ENCODE results near the gene RPS6KC1.
"Not testable (repeated sequence)": the region's sequence is repeated elsewhere in the genome, so short reads cannot be mapped to it uniquely, and the experiment has no call there.

The RPS6KC1 gene

DNA sequence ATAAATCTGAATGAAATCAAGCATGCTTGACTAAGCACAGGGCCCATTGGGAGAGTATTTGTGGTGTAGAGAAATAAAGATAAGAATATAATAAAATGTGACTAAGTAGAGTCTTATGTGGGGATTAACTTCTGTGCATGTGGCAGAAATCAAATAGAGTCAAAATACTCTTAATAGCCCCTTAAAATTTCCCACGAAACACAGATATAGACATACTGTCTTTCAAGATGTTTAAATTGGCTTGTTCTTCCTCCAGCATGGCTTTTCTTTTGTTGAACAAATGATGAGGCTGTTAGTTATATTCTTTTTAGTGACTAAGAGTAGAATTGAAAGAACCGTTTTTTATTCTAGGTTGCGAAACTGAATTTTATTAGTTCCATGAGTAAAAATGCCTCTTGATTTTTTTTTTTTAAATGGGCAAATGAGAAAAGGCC is 112.3 kb downstream of the RPS6KC1 start:
- no peak for DNase-seq

DNA sequence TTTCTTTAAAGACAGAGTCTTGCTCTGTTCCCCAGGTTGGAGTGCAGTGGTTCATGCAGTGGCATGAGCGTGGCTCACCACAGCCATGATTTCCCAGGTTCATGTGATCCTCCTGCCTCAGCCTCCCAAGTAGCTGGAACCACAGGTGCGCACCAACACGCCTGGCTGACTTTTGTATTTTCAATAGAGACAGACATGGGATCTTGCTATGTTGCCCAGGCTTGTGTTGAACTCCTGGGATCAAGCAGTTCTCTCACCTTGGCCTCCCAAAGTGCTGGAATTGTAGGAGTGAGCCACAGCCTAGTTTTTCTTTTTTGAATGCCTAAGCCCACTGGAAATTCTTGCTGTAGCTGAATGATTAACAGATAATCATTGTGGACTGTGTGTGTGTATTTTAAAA is 113.5 kb downstream of the RPS6KC1 start:
- no peak for DNase-seq

DNA sequence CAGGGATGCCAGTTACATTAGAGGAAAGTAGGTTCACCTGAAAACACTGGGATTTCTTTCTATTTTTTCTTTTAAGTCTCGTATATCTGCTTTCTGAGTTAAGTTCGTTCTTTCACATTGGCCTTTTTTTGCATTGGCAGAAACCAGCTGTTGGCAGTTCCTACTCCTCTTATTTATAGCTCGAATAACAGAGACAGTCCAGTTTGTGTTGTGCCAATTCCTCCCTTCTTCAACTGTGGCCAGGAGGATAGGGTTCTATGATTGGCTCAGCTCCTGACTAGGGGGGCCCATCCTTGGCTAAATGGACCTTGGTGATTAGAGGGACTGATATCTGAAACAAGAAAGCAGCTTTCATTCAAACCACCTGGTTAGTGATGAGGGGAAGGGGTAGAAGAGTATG is 115.8 kb downstream of the RPS6KC1 start:
- no peak for DNase-seq

DNA sequence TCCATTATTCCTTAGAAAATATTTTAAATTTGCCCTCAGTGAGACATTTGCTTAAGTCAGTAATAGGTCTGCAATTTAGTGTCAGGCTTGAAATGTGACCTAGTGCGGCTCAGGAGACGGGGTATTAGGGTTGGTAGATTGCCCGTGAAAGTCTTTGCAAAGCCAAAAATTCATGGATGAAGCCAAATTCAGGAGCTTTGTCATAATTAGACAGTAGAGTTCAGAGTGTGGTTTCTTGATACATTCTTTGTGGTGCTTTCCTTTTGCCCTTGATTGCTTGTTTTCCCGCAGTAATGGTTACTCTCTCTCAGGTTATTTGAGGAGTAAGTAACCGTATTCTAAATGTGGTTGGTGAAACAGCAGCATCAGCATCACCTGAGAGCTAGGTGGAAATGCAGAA is 120.7 kb downstream of the RPS6KC1 start:
- no peak for DNase-seq

DNA sequence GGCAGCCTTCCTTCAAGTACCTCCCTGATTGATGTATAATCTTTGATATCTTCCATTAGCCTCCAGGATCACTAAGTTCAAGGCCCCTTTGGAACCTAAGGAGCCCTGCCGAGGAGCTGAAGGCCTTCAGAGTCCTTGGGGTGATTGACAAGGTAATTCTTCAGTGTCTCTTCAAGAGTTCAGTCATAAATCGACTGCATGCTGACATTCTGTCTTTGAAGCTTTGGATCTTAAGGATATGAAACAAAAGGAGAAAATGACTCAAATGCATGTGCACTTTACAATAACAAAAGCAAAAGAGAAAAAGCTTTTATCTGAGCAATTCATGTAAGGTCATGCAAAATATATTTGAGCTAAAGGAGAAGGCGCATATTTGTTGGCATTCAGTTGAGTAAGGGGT is 125.3 kb downstream of the RPS6KC1 start:
- DNase-seq: no peak

DNA sequence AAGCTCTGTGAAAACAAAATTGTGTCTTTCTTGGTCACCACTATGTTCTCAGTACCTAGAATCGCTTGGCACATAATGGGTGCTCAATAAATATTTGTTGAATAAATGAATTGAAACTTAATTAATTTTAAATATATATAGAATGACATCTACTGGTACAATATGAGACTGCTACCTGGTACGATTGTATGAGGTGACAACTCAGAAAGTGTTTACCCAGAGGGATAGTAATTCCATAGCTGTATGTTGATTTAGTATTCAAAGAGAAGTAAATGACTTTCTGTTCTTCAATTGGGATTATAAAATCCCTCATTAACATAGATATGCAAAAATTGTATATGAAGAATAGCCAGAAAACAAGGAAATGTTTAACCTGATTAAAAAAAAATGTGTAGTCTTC is 128.7 kb downstream of the RPS6KC1 start:
- no peak for DNase-seq

DNA sequence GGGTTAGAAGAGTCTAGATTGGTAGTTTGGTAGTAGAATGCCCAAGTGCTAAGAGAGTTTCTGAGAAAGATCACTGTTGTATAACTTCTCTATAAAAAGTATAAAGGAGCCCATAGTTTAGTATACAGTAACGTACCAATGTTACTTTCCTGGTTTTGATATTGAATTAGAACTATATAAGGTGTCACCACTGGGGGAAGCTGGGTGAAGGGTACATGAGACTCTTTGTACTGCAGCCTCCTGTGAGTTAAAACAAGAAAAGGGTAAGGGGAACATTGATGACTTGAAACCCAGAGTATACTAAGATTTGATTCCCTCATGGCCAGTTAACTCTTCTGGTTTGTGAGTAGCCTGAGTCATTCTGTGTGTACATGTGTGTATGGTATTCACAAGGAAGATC is 129.8 kb downstream of the RPS6KC1 start:
- DNase-seq: no peak

DNA sequence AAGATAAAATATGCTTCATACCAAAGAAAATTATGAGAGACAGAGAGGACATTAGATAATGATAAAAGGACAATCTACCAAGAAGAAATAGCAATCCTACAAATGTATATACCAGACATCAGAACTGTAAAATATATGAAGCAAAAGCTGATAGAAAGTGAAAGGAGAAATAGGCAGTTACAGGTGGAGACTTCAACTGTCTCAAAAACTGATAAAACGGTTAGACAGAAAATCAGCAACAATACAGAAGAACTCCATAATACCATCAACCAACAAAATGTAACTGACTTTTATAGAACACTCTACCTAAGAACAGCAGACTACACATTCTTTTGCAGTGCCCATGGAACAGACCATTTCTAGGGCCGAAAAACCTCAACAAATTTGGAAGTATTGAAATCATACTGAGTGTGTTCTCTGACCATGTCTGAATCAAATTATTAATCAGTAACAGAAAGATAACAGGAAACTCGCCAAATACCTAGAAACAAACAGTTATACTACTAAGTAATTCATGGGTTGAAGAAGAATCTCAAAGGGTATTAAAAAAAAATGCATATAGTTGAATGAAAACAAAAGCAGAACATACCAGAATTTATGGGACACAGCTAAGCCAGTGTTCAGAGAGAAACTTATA is 132.1 kb downstream of the RPS6KC1 start:
- DNase-seq: no peak

DNA sequence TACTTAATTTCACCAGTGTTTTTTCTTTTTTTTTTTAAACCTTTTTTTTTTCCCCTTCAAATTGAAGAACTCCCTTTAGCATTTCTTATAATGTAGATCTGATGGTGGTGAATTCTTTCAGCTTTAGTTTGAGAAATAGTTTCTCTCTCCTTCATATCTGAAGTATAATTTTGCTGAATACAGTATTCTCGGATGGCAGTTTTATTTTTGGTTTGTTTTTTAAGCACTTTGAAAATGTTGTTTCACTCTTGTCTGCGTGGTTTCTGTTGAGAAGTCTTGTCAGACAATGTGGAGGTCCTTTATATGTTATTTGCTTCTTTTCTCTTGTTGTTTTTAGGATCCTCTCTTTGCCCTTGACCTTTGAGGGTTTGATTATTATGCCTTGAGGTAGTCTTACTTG is 135.1 kb downstream of the RPS6KC1 start:
- DNase-seq: no peak

DNA sequence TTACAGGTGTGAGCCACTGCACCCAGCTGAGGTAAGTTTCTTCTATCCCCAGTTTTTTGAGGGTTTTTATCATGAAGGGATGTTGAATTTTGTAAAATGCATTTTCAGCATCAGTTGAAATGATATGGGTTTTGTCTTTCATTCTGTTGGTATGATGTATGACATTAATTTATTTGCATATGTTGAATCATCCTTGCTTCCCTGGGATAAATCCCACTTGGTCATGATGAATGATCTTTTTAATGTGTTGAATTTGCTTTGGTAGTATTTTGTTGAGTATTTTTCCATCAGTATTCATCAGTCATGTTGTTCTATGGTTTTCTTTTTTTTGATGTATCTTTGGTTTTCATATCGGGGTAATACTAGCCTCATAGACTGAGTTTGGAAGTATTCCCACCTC is 141.0 kb downstream of the RPS6KC1 start:
- no peak for DNase-seq

DNA sequence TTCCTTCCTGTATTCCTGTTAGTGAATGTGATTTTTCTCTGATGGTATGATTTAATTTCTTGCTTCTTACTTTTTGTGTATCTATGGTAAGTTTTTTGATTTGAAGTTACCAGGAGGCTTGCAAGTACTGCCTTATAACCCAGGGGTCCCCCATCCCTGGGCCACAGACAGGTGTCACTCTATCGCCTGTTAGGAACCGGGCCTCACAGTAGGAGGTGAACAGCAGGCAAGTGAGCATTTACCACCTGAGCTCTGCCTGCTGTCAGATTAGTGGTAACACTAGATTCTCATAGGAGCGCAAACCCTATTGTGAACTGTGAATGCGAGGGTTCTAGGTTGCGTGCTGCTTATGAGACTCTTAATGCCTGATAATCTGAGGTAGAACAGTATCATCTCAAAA is 143.3 kb downstream of the RPS6KC1 start:
- no peak for DNase-seq

DNA sequence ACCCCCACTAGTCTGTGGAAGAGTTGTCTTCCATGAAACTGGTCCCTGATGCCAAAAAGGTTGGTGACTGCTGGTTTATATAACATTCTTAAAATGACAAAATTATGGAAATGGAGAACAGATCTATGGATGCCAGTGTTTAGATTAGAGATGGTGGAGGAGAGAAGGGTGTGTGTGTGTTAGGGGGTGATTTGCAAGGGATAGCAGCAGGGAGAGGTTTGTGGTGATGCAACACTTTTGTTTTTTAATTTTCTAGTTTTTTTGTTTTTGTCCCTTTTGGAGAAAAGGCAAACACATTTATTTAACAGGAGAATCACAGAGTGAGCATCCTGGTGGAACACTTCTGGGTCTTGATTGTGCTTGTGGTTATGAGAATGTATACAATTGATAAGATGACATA is 143.8 kb downstream of the RPS6KC1 start:
- DNase-seq: no peak

DNA sequence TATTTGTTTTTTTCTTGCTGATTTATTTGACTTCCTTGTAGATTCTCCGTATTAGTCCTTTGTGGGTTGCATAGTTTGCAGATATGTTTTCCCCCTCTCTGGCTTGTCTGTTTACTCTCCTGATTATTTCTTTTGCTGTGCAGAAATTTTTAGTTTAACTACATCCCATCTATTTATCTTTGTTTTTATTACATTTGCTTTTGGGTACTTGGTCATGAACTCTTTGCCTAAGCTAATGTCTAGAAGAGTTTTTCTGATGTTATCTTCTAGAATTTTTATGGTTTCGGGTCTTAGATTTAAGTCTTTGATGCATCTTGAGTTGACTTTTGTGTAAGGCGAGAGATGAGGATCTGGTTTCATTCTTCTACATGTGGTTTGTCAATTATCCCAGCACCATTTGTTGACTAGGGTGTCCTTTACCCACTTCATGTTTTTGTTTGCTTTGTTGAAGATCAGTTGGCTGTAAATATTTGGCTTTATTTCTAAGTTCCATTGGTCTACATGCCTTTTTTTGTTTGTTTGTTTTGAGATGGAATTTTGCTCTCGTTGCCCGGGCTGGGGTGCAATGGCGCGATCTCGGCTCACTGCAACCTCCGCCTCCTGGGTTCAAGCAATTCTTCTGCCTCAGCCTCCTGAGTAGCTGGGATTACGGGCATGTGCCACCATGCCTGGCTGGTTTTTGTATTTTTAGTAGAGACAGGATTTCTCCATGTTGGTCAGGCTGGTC is 145.4 kb downstream of the RPS6KC1 start:
- not testable (repeated sequence) for DNase-seq

DNA sequence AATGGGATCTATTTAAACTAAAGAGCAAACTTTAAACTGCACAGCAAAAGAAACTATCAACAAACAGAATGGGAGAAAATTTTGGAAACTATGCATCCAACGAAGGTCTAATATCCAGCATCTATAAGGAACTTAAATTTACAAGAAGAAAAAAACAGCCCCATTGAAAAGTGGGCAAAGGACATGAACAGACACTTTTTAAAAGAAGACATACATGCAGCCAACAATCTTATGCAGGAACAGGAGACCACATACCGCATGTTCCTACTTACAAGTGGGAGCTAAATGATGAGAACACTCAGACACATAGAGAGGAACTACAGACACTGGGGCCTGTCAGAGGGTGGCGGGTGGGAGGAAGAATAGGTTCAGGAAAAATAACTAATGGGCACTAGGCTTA is 149.6 kb downstream of the RPS6KC1 start:
- DNase-seq: no peak

DNA sequence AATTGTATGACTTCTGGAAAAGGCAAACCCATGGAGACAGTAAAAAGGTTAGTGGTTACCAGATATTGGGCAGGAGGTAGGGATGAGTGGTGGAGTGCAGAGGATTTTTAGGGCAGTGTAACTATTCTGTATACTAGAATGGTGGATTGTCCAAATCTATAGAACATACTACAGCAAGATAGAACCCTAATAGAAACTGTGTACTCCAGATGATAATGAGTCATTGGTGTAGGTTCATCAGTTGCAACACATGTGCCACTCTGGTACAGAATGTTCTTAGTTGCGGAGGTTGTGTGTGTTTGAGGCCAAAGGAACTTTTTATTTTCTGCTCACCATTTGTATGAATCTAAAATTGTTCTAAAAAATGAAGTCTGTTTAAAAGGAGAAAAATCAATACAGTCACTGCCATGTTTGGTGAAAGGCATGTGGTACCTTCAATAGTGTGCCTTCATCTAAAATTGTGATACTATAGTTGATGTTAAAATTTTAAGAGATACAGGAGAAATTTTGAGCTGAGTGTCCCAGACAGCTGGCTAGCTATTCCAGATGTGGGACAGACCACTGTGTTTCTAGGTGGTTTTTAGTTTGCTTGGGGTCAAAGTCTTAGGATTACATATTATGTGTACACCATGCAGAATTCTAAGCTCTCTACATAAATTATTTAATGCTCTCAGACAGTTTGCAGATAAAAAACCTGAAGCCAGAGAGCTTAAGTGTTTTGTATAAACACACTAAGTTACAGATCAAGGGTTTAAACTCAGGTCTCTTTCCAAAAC is 150.5 kb downstream of the RPS6KC1 start:
- DNase-seq: no peak

DNA sequence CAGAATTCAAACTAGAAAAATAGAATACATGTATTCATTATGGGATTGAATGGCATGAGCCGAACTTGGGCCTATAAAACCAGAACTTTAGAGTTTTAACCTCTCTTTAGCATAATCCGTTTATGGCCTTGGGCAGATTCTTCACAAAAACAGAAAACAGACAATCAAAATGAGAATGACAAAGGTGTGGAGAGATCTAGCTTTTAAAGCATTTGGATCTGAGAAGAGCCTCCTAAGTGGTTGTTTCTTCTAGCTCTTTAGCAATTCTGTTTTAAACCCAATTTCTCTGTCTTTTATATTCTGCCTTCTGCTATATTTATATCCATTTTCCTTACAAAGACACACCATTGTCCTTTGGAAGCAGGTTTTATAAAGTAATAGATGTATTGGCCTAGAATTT is 160.2 kb downstream of the RPS6KC1 start:
- DNase-seq: no peak

DNA sequence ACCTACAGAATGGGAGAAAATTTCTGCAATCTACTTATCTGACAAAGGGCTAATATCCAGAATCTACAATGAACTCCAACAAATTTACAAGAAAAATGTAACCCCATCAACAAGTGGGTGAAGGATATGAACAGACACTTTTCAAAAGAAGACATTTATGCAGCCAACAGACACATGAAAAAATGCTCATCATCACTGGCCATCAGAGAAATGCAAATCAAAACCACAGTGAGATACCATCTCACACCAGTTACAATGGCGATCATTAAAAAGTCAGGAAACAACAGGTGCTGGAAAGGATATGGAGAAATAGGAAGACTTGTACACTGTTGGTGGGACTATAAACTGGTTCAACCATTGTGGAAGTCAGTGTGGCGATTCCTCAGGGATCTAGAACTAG is 168.0 kb downstream of the RPS6KC1 start:
- DNase-seq: not testable (repeated sequence)

DNA sequence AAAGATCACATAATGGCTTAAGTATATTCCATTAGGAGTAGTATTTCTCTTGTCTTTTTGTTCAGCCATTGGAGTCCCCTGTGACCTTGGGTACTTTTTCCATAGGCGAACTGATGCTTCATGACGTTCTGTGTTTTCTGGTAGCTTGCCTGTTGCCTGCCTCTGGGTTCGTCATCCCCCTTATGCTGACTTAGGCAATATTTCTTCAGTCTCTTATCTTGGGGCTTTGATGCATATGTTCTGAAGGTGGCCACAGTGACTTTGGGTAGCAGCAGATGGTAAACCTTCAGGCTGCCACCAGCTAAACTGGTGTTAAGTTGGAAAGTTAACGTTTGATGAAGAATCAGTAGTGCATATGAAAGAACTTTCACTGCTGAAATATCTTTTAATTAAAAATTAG is 170.2 kb downstream of the RPS6KC1 start:
- no peak for DNase-seq

DNA sequence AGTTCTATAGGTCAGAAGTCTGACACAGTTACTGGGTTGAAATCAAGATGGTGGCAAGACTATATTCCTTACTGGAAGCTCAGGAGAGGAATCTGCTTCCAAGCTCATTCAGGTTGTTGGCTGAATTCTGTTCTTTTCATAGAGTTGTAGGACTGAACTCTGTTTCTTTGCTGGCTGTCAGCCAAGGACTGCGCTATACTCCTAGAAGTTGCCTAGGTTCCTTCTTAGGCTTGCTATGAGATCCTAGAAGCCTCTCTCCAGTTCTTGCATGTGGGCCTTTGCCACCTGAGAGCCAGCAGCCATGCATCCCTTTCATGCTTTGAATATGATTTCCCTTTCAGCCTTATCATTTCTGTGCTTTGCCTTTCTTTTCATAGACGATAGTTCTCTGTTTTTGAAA is 176.4 kb downstream of the RPS6KC1 start:
- no peak for DNase-seq

DNA sequence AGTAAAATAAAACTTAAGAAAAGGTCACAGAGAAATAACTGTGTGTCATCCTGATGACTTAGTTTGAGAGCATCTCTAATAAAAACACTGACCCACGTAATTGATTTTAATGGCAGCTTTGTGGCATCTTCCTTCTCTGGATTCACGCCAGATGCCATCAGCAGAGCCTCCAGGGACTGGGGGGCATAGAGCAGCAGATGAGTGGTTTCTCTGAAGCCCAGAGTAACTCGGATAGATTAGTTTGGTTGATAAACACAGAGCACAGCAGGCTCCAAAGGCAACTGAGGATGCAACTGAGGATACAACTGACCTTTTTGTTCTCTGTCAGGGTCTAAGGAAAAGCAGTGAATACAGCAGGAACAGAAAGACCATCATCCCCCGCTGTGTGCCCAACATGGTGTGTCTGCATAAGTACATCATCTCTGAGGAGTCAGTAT is 180.8 kb downstream of the RPS6KC1 start:
- no peak for DNase-seq

DNA sequence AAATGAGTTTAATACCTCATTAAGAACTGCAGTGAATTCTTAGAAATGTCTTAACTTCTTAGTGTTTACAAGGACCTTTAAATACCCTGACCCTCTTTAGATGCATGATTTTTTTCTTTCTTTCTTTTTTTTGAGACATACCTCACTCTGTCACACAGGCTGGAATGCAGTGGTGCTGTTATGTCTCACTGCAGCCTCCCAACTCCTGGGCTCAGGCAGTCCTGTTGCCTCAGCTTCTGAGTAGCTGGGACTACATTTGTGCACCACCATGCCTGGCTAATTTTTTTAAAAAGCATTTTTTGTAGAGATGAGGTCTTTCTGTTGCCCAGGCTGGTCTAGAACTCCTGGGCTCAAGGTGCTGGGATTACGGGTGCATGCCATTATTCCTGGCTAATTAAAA is 191.8 kb downstream of the RPS6KC1 start:
- DNase-seq: no peak

DNA sequence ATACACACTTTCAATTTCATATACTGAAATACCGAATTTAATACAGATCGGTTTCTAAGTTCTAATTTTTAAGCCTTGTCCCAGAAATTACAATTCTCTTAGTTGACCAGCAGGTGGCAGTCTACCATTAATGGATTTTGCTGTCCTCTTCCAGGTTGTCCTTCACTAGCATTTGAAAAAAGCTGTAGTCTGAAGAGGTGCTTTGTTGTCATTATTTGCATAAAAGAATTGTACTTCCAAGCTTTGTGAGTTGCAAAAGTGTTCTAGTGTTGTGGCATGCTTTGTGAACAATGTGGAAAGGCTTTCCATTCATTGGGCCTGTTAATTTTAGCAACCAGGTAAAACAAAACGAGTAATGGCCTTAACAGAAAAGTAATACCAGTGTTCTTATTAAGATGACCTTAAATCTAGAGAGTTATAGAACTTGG is 193.6 kb downstream of the RPS6KC1 start:
- DNase-seq: peak; percentile 21 to 45

DNA sequence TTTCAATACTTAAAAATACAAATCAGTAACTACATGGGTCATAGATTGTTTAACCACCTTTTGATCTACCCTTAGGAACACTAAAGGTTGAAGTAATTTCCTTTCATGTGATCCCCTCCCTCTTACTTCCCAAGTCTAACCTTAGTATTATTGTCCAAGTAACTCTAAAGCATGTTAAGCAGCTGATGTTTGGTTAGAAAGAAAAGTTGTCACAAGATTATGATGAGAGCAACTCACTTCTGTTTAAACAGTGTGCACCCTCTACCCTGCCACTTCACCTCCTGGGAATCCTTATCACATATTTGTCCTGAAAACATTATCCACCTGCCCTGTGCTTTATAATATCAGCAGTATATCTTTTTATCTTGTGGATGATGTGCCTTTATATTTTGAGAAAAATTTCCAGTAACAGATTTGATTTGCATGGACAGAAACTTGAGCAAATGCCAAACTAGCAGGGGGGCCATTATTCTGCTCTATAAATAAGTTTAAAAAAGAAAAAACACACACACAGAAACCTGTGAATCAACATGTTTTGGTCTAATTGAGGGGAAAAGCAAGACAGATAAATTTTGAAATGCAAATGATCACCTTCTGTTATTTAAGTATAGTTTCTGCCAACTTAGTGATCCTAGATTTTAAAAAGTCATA is 194.3 kb downstream of the RPS6KC1 start:
- no peak for DNase-seq

DNA sequence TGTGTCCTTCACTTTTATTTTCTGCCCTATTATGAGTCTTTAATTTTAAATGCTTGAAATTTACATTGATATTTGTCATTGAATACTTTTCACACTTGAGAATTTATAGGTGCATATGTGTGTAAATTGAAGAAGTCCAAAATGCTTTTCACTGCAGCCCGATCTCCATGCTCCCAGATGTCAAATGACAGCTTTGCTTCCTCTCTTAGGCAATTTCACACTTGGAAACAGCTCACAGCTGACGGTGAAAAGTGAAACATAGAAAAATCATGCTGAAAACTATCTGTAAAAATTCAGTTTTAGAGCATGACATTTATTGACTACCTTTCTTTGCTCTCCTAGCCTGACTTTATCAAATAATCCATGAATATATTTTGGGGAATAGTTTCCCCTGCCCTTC is 196.0 kb downstream of the RPS6KC1 start:
- DNase-seq: no peak
